ENCODE results near the gene RAB12. TPM values are rescaled to one million over a fixed set of nuclear protein-coding genes. Genes with fewer than 3 reads are reported as not detected.

The RAB12 gene
- total and polyA plus RNA-seq, 2 of the 13 experiments (the other 11 are each of a cell fraction or from before 2014, with no cell fraction given), result 9.5 to 25.3 TPM

- intact Hi-C loops (cut with micrococcal nuclease; ENCODE audit: unreplicated experiment) (no loop called here), in situ Hi-C loops (cut with HindIII; ENCODE audit: extremely low pct_ligation_motif_present, low pct_unique_long_range_greater_than_20kb) (no loop called here)
- peaks cover 2 to 25% of the 10 kb centered on the region in 2 experiments; a peak in 2 of 5 replicates for H3K27me3 ChIP-seq (ENCODE audit: control insufficient read depth in 1 of 2, insufficient read depth in 2 of 2, low read length in 2 of 2)
- H3K4me1 ChIP-seq (ENCODE audit: insufficient read depth, low read length), result no peaks in the 10 kb centered on the region
- no peak overlapping the region for H3K4me2 ChIP-seq (ENCODE audit: low read depth, low read length)
- no peak overlapping the region for H2AFZ ChIP-seq (ENCODE audit: low read length)
- H3K4me3 ChIP-seq (replicated peaks in 1 of 3; ENCODE audit: insufficient read depth in 1 of 3, low read depth in 2 of 3, low read length in 3 of 3), result no peak overlapping the region
- WGBS (ENCODE audit: low lambda C conversion rate), result 4% methylated on average over 8 of the region's 8 CpGs
- no peak for TF ChIP-seq SNAPC5 (CRISPR knock-in tag; IDR thresholded peaks at IDR 0.05; ENCODE audit: borderline replicate concordance)
- no peak for TF ChIP-seq ZNF20 (CRISPR knock-in tag; IDR thresholded peaks at IDR 0.05)
- no peak for TF ChIP-seq HNRNPUL1 (IDR thresholded peaks at IDR 0.05; ENCODE audit: low read depth, low read length)
- no peak for TF ChIP-seq SNAPC2 (CRISPR knock-in tag; IDR thresholded peaks at IDR 0.05)
- TF ChIP-seq NFYB (CRISPR knock-in tag; IDR thresholded peaks at IDR 0.05), result no peak
- no peak for TF ChIP-seq EHMT2 (IDR thresholded peaks at IDR 0.05; ENCODE audit: borderline replicate concordance, low read depth, low read length)
- no peak for TF ChIP-seq ZNF713 (CRISPR knock-in tag; IDR thresholded peaks at IDR 0.05)
- no peak for TF ChIP-seq YY1 (IDR thresholded peaks at IDR 0.05; ENCODE audit: insufficient read depth, insufficient replicate concordance, low read depth, low read length)
- no peak for TF ChIP-seq RERE (CRISPR knock-in tag; IDR thresholded peaks at IDR 0.05; ENCODE audit: low read depth)
- TF ChIP-seq GATAD2A (CRISPR knock-in tag; IDR thresholded peaks at IDR 0.05), result no peak
- no peak for TF ChIP-seq ZNF589 (CRISPR knock-in tag; conservative IDR thresholded peaks at IDR 0.05)
- TF ChIP-seq SMARCC2 (IDR thresholded peaks at IDR 0.05), result no peak
- TF ChIP-seq HDAC1 (CRISPR knock-in tag; IDR thresholded peaks at IDR 0.05), result no peak
- TF ChIP-seq ZKSCAN1 (IDR thresholded peaks at IDR 0.05; ENCODE audit: low read length), result no peak
- no peak for TF ChIP-seq REST (IDR thresholded peaks at IDR 0.05; ENCODE audit: borderline replicate concordance in 1 of 2, low read depth in 1 of 2, low read length in 2 of 2)
- TF ChIP-seq NFRKB (IDR thresholded peaks at IDR 0.05), result no peak
- TF ChIP-seq NPAS2 (CRISPR knock-in tag; IDR thresholded peaks at IDR 0.05; ENCODE audit: borderline replicate concordance), result no peak
- ATAC-seq, result no peak
- ChIA-PET POLR2A (no interaction called here), CTCF (ENCODE audit: low intra/inter-chr PET ratio, low total read pairs) (no interaction called here)
- no peak for DNase-seq (ENCODE audit: low spot score)
- no peaks in the 10 kb centered on the region for H3K9me3 ChIP-seq (ENCODE audit: low read length)
- FAIRE-seq, result no peak
- no peaks in the 10 kb centered on the region for H3K79me2 ChIP-seq (ENCODE audit: insufficient read depth, low read length)
- no peak overlapping the region for H3K9ac ChIP-seq (ENCODE audit: insufficient read depth, low read depth, low read length)
- BruUV-seq (replicated peaks), result no TSS peak
- H4K20me1 ChIP-seq (ENCODE audit: insufficient read depth, low read length), result no peaks in the 10 kb centered on the region
- no peak overlapping the region for H3K27ac ChIP-seq (ENCODE audit: extremely low read length, insufficient read depth, low read length)
- no peaks in the 10 kb centered on the region for H3K36me3 ChIP-seq (replicated peaks in 1 of 2; ENCODE audit: control insufficient read depth in 1 of 2, insufficient read depth in 2 of 2, low read length in 2 of 2)
Observed at GRCh38 chr18:8584798-8585197, 24.4 kb upstream of the RAB12 start.

Measured in HepG2 (cell line).